DMS 273 treated with DMSO at 0.1 percent for 48 hours (cell line): ENCODE data around the gene EIF4G2.
A peak's percentile ranks its signal among the peaks of the same experiment; 100 is the strongest.

Experiments used
- DNase-seq: peaks from one replicate; lab custom pipeline; 2025; lab: John Stamatoyannopoulos, UW

The EIF4G2 gene

DNA sequence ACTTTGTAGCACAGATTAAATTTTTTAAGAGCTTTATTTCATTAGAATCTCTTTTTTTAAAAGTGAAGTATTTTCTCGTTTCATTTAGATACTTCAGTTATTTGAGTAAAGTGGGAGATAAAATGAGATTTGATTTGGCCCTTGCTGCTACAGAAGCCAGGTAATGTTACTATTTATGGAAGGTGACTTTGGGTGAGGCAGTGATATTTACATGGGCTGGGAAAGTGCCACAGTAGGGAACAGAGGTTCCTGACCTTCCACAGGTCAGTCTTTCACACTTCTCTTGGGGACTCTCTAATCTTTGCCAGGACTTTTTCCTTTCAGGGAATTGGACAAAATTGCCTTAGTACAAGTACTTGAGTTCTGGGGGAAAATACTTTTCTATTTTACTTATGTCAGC, 37.3 kb downstream of the EIF4G2 start:
- no peak for DNase-seq

DNA sequence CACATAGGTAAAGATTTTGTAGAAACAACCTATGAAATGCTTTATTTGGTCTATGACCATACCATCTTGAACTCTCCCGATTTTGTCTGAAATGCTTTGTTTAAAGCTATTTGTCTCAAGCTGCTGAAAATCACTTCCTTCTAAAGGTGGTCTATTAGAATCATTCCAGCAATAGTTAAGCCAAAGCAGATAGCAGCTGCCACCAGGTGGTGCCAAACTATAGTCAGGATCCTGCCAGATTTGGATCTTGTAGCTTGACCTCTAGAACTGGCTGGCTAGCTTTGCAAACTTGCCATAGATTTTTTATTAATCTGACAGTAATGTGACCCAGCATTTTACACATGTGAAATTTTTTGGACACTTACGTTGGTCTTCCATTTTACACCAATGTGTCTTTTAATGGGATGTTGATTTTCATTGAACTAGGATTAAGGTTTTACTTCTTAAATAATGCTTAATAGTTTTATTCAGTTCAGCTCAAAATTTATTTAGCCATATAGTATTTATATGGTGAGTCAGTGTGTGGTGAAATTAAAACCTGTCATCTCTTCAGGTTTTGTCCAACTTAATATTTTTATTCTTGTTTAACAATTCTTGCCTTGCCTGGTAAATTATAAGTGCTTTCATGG, 38.0 kb downstream of the EIF4G2 start:
- DNase-seq, result no peak

DNA sequence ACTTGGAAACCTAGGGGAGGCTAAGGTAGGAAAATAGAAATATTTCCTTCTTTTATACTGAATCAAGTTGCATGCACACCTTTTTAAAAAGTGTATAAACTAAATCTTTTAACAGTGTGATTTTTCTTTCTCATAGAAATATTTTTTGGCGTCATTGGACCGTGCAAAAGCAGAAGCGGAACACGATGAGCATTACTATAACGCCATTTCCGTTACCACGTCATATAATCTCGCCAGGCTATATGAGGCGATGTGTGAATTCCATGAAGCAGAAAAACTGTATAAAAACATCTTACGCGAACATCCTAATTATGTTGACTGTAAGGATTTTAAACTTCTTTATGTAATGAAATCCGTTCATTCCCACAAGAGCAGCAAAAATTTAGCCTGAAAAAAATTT, 44.3 kb downstream of the EIF4G2 start:
- DNase-seq, result no peak

DNA sequence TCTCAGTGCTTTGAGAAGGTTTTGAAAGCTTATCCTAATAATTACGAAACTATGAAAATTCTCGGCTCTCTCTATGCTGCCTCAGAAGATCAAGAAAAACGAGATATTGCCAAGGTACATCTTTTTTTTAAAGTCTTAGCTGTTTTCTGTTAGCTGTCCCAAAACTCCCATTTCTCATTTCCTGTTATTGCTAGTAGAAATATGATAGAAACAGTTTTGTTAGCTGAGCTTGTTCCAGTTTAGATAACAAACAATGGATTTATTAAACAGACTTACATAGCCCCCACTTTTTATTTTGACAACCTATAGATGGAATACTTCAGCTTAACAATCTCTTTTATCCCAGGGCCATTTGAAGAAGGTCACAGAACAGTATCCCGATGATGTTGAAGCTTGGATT, 45.0 kb downstream of the EIF4G2 start:
- no peak for DNase-seq

DNA sequence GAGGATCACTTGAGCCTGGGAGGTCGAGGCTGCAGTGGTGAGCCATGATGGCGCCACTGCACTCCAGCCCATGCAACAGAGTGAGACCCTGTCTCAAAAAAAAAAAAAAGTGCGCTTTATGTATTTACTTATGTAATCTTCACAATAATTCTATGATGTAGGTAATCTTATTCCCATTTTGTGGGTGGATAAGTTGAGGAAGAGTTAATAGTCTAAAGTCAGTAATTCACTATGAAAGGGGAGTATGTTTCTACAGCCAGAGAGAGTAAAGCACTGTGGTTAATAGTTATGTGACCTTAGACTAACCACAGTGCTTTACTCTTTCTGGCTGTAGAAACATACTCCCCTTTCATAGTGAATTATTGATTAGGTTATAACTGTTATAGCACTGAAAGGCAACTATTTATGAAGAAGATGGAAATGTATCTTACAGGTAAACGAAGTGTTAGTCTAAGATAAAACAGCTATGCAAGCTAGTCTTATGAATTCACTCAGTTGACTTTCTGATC, 45.8 kb downstream of the EIF4G2 start:
- no peak for DNase-seq

DNA sequence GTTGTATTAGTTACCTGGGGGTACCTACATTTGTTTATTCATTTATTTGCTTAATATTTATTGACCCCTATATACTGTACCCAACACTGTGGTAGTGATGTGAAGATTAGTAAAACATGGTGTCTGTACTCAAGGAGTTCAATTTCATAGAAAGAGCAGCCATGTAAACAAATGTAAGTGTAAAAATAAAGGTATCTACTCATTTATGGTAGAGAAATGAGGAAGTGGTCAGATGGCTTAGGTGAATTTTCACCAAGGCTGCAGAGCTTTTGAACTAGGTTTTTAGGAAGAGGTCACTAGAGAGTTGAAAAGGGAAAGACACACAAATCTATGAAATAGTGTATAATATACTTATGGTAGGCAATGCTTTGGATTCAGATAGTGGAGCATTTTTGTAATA, 46.5 kb downstream of the EIF4G2 start:
- DNase-seq, result no peak

DNA sequence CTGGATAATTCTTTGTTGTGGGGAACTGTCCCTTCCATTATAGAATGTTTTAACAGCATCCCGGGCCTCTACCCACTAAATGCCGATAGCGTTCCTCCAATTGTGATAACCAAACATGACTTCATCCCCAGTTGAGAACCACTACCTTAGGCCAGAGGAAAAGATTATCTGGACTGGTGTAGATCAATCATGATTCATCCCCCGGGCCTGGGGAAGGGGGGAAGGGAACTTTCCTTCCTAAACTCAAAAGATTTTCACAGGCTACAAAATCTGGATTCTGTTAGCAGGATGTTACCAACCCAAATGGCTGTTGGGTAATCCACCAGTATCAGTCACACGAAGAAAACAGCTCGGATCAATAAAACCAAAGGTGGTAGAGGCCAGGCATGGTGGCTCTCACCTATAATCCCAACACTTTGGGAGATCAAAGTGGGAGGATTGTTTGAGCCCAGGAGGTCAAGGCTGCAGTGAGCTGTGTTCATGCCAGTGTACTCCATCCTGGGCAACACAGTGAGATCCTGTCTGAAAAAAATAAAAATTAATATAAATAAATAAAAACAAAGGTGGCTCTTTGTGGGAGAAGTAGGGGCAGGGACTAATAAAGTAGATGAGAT, 47.5 kb downstream of the EIF4G2 start:
- DNase-seq, result no peak

DNA sequence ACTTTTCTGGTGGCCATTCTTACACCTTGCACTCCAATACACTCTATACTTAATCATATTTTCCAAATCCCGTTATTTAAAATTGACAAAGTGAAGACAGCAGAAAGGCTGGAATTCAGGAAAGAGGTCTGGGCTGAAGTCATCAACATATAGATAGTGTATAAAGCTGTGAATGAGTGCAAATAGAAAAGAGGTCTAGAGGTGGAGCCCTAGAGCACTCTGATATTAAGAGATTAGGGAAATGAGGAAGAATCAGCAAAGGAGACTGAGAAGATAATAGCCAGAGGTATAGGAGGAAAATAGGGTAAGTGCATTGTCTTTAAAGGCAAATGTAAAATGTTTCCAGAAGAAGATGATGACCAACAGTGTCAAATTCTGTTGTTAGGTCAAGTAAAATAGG, 49.8 kb downstream of the EIF4G2 start:
- DNase-seq, result no peak

DNA sequence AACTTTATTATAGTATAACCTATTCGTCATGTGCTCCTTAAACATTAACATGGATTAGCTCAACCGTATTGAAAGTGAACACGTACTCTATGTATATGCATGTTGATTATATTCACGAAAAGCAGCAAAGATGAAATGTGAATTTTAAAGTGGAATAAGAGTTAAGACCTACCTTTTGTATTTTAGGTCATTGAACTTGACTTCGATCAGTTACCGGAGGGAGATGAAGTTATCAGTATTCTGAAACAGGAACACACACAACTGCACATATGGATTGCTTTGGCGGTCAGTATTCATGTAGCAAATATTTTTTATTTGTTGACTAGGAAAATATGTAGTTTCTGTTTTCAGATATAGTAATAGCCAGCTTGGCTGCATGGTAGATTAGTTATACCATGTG, 56.2 kb downstream of the EIF4G2 start:
- DNase-seq, result no peak

DNA sequence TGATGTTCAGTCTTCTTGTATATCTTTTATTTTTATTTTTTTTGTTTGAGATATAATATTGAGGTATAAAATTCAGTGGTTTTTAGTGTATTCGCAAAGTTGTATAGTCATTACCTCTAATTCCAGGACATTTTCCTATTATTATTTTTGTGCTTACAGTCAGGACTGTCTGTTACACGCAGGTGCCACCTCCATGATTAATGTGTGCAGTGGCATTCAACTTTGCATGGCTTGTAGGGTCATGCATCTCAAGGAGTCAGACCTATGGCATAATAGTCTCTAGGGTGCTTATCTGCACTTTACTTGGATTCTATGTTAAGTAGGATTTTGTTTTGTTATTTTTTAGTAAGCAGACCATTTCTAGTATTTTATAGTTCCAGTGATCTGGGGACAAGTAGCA, 56.7 kb downstream of the EIF4G2 start:
- no peak for DNase-seq

DNA sequence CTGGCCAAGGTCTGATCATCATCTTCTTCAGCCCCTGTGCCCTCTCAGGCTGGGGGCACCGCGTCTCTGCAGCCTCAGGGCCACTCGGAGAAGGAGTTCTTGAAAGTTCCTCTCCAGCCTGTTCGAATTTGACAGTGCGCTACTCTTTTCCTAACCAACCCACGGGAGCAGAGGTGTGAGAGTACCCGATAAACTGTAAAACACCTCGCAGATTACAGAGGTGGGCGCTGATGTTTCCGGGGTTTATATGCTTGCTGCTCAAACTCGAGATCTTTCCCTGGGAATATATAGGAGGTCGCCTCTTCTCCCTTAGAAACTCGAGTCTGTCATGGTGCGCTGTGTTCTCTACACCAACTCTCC, 57.2 kb downstream of the EIF4G2 start:
- no peak for DNase-seq

DNA sequence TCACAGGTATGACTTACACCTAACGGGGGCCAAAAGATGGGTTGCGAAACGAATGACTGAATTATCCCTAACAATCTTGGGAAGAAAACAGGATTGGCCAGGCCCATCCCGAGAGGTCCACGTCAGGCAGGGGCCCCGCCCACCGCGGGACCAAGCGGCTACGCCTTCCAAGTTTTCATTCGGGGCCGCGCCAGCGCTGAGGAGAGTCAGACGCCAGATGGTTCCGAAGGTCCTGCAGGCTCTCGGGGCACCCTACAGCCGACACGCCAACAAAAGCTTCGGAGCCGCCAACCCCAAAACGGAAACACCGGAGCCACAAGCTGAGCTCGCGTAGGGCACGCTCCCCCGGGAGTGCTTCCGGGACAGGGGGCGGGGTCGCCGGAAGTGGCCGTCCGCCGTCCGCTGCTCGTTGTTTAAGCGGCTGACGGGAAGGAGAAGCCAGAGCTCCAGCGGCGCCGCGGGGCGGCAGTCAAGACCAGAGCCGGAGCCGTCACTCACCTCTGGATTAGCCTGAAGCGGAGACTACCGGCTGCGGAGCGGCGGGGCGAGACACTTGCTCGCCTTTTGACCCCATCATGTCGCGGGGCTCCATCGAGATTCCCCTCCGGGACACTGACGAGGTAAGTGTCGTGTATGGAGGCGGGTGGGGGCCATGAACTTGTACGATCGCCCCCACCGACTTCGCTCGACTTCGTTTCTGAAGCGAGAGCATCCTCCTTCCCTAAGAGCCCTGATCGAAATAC, 57.7 kb downstream of the EIF4G2 start, which contains the start of gene CTR9:
CTR9 (plus strand) TSS at position 409 of the 743 bp plus-strand sequence; CDS start at position 576, 167 bp downstream.
- peak; percentile 71 for DNase-seq

DNA sequence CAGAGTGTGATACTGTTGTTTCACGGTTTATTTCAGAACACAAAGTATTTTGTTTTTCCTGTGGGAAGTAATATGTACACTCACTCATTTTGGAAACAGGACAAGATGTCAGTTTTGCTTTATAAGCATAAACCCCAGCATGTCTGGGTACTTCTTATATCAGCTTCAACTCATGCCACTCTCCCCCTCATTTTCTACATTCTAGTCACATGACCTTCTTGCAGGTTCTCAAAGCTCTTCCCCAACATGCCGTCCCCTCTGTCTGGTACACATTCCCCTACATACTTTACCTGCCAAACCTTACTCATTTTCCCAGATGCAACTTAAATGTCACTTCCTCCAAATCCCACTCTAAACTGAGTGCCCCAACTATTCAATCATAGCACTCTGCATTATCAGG, 59.2 kb downstream of the EIF4G2 start:
- DNase-seq, result no peak

DNA sequence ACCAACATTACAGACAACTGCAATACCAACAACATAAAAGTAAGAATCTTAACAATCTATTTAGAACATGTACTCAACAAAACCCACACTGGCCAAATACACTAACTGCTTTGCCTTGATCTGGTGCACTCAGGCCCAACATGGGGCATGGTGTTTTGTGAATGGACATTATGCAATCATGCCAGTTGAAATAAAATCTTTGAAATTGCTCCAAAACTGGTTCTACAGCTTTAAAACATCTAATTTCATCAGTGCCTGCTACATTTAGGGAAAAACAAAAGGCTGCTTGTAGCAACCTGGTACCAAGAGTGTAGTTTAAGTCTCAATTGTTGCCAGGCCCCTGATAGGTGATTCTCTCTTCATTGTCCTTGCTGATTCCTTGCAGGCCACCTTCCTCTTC, 61.0 kb downstream of the EIF4G2 start:
- no peak for DNase-seq
